Transverse colon (tissue), 4 donors: ENCODE measurements around the gene KRTAP10-3. TPM values are rescaled to one million over a fixed set of nuclear protein-coding genes. Genes with fewer than 3 reads are reported as not detected.

Source experiments
- DNase-seq: peaks from one replicate; pipeline ENCODE4 v3.0.0-alpha.2; 2019
- H3K27ac ChIP-seq, 4 donors: fragments of 200-600 bp; sonication (generic); 2 replicates each; pipeline ENCODE4 v1.5.1; 2016 to 2018; ENCODE audit warnings: inconsistent platforms in 4 of 4
- H3K27me3 ChIP-seq: fragments of 200-600 bp; sonication (generic); 2 replicates; pipeline ENCODE4 v1.5.1; 2017; ENCODE audit warnings: inconsistent platforms
- H3K36me3 ChIP-seq, 4 donors: fragments of 200-600 bp; sonication (generic); 2 replicates each; pipeline ENCODE4 v1.5.1; 2017 to 2019; ENCODE audit warnings: inconsistent platforms in 4 of 4
- H3K4me1 ChIP-seq, 4 donors: fragments of 200-600 bp; sonication (generic); 2 replicates each; pipeline ENCODE4 v1.5.1; 2017 to 2020; ENCODE audit warnings: inconsistent platforms in 4 of 4
- H3K4me3 ChIP-seq, 4 donors: fragments of 200-600 bp; sonication (generic); 1 replicate in 1 of 4; 2 replicates in 3 of 4; pipeline versions ENCODE4 v1.5.1 to v1.6.1; 2017 to 2019; ENCODE audit warnings: inconsistent platforms in 4 of 4
- H3K9me3 ChIP-seq, 2 donors: fragments of 200-600 bp; sonication (generic); 2 replicates each; pipeline ENCODE4 v1.5.1; 2017 to 2019; ENCODE audit warnings: inconsistent platforms in 2 of 2
- EP300 ChIP-seq: sonication (generic); formaldehyde crosslinking; IDR thresholded peaks from one replicate; pipeline ENCODE4 v1.6.1; 2017; ENCODE audit warnings: antibody characterized with exemption, low read depth
- POLR2A ChIP-seq: fragments of 450-650 bp; IDR thresholded peaks from one replicate; pipeline ENCODE4 v1.6.1; 2016; ENCODE audit warnings: antibody characterized with exemption, mild to moderate bottlenecking, moderate library complexity
- POLR2AphosphoS5 ChIP-seq, 3 donors: sonication (generic); formaldehyde crosslinking; IDR thresholded peaks; one replicate each; pipeline ENCODE4 v1.6.1; 2016; ENCODE audit warnings: antibody characterized with exemption in 3 of 3
- WGBS, 2 donors: methylation state at CpG; one replicate each; pipeline ENCODE4 v1.1.5; 2018; ENCODE audit warnings: low coverage in 1 of 2; 5-methylcytosine and 5-hydroxymethylcytosine counted together
- in situ Hi-C, 4 donors: fragments of 200-750 bp; cut with MboI; loops; one replicate each; pipeline versions ENCODE4 v1.15.0 to v1.15.1; 2017; ENCODE audit warnings: low sequenced_read_pairs in 3 of 4, low pct_ligation_motif_present in 1 of 4, low pct_unique_long_range_greater_than_20kb in 1 of 4
- intact Hi-C: fragments of 100-400 bp; cut with DNase I; formaldehyde crosslinking; loops from one replicate; pipeline ENCODE4 v1.15.1; 2023; ENCODE audit warnings: low total_unique reads
- total RNA-seq, 4 donors: library from RNA; depleted of rRNA; stranded (reverse); fragments of >200 nt; gene quantifications; one replicate each; pipeline ENCODE4 v1.1.0, GENCODE V29; 2016
- TF ChIP-seq, protein P1 (sequence below), 5 experiments: fragments of 200-600 bp in 3 of 5; fragments of 450-650 bp in 2 of 5; sonication (generic) in 3 of 5; IDR thresholded peaks; 1 replicate in 2 of 5; 2 replicates in 3 of 5; pipeline ENCODE4 v1.5.1; 2016 to 2017; ENCODE audit warnings: antibody characterized with exemption in 5 of 5, inconsistent platforms in 3 of 5, mild to moderate bottlenecking in 2 of 5, moderate library complexity in 1 of 5

Gene KRTAP10-3
- total RNA-seq, 4 donors from 2014 or later, result not detected

- TF ChIP-seq POLR2AphosphoS5 (IDR thresholded peaks at IDR 0.05), result no peak
- no peak for TF ChIP-seq POLR2A
- TF ChIP-seq EP300, result no peak
- TF ChIP-seq, protein P1, sequence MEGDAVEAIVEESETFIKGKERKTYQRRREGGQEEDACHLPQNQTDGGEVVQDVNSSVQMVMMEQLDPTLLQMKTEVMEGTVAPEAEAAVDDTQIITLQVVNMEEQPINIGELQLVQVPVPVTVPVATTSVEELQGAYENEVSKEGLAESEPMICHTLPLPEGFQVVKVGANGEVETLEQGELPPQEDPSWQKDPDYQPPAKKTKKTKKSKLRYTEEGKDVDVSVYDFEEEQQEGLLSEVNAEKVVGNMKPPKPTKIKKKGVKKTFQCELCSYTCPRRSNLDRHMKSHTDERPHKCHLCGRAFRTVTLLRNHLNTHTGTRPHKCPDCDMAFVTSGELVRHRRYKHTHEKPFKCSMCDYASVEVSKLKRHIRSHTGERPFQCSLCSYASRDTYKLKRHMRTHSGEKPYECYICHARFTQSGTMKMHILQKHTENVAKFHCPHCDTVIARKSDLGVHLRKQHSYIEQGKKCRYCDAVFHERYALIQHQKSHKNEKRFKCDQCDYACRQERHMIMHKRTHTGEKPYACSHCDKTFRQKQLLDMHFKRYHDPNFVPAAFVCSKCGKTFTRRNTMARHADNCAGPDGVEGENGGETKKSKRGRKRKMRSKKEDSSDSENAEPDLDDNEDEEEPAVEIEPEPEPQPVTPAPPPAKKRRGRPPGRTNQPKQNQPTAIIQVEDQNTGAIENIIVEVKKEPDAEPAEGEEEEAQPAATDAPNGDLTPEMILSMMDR (IDR thresholded peaks at IDR 0.05), result no peak
- WGBS, 2 donors, result 60% methylated on average over 2 of the region's 2 CpGs; no CpG with 5 or more reads in 1 of the 2 donors
- Histone ChIP-seq H3K4me3 (no peak overlapping the region), H3K27me3 (no peaks in the 10 kb centered on the region), H3K27ac (no peak overlapping the region), H3K36me3 (no peaks in the 10 kb centered on the region), H3K4me1 (no peaks in the 10 kb centered on the region), H3K9me3 (no peaks in the 10 kb centered on the region)
- intact Hi-C loops, result no loop called here
- in situ Hi-C loops, result loop anchor here in 1 of 4 donors (25.0 kb wide), 1 partner anchor 263 kb away; no protein-coding TSS in a partner anchor
- no peak for DNase-seq
These were observed 33.9 kb downstream of the KRTAP10-3 start for GRCh38 chr21:44524414-44525371.

GRCh38 chr21:44523567-44524413 lies 34.8 kb downstream of the KRTAP10-3 start:
- no peak for TF ChIP-seq POLR2AphosphoS5 (IDR thresholded peaks at IDR 0.05)
- H3K9me3 ChIP-seq, result no peaks in the 10 kb centered on the region
- no peak overlapping the region for H3K27ac ChIP-seq
- no peaks in the 10 kb centered on the region for H3K27me3 ChIP-seq
- H3K4me1 ChIP-seq, result no peaks in the 10 kb centered on the region
- H3K4me3 ChIP-seq, result no peak overlapping the region
- WGBS, 2 donors, result 88% methylated on average over 1 of the region's 1 CpG; no CpG with 5 or more reads in 1 of the 2 donors
- H3K36me3 ChIP-seq, result no peaks in the 10 kb centered on the region
- intact Hi-C loops (no loop called here), in situ Hi-C loops (loop anchor here in 1 of 4 donors (25.0 kb wide), 1 partner anchor 264 kb away; no protein-coding TSS in a partner anchor)
- DNase-seq, result no peak

GRCh38 chr21:44522753-44523204 lies 35.8 kb downstream of the KRTAP10-3 start:
- TF ChIP-seq POLR2A, result no peak
- TF ChIP-seq POLR2AphosphoS5 (IDR thresholded peaks at IDR 0.05), result no peak
- TF ChIP-seq, protein P1 (IDR thresholded peaks at IDR 0.05), result no peak
- no peak for TF ChIP-seq EP300
- intact Hi-C loops, result no loop called here
- 71% methylated on average over 1 of the region's 1 CpG; no CpG with 5 or more reads in 1 of the 2 donors for WGBS, 2 donors

DNA sequence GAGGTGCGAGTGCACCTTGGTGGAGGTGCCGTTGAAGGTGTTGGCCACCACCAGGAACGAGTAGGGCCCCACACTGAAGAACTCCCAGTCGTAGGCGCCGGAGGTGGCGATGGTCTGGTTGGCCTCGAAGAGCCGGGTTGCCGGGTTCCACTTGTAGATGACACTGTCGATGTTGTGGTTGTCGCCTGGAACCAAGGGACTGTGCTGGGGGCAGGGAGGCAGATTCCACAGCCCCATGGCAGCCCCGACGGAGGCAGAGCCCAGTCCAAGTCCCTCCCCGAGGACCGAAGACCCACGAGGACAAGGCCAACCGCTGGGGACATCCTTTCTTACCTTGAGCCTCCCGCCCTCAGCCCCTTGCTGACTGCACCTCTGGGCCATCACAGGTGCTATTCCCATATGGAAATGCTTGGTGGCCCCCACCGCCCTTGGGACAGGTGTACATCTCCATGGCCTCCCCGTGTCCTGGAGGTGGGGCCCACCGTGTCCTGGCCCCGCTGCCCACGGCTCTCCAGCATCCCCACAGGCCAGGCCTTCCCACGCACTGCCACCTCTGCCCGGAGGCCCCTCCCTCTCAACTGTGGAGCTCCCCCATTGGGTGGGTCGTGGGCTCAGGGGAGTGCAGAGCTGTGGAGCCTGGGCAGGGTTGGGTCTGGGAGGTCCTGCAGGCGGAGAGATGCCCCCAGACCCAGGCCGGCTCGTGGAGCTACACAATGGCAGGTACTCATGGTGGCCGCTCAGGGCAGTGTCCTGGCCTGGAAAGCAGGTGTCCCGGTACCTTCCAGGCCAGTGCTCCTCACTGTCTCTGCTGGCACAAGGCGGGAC lies 36.5 kb downstream of the KRTAP10-3 start:
- in situ Hi-C loops, result loop anchor here in 1 of 4 donors (25.0 kb wide), 1 partner anchor 265 kb away; no protein-coding TSS in a partner anchor
- 88 to 89% methylated on average over 5 to 33 of the region's 33 CpGs for WGBS, 2 donors

More at GRCh38 chr21:44522753-44523204, 35.8 kb downstream of the KRTAP10-3 start:
- H3K36me3 ChIP-seq, result no peaks in the 10 kb centered on the region
- in situ Hi-C loops, result loop anchor here in 1 of 4 donors (25.0 kb wide), 1 partner anchor 265 kb away; no protein-coding TSS in a partner anchor
- H3K9me3 ChIP-seq, result no peaks in the 10 kb centered on the region
- no peaks in the 10 kb centered on the region for H3K4me1 ChIP-seq
- no peak for DNase-seq
- no peak overlapping the region for H3K27ac ChIP-seq
- H3K4me3 ChIP-seq, result no peak overlapping the region
- H3K27me3 ChIP-seq, result no peaks in the 10 kb centered on the region

More for the DNA sequence above, 36.5 kb downstream of the KRTAP10-3 start:
- no peaks in the 10 kb centered on the region for H3K27me3 ChIP-seq
- H3K36me3 ChIP-seq, result no peaks in the 10 kb centered on the region
- H3K4me3 ChIP-seq, result no peak overlapping the region
- TF ChIP-seq POLR2AphosphoS5 (IDR thresholded peaks at IDR 0.05), result no peak
- TF ChIP-seq, protein P1 (IDR thresholded peaks at IDR 0.05), result no peak
- no peak for TF ChIP-seq EP300
- TF ChIP-seq POLR2A, result no peak
- H3K27ac ChIP-seq, result no peak overlapping the region
- intact Hi-C loops, result no loop called here
- no peaks in the 10 kb centered on the region for H3K4me1 ChIP-seq
- no peaks in the 10 kb centered on the region for H3K9me3 ChIP-seq
- DNase-seq, result peak; percentile 2
